Measurements from ENCODE around the gene ST7L.

Gene ST7L

DNA sequence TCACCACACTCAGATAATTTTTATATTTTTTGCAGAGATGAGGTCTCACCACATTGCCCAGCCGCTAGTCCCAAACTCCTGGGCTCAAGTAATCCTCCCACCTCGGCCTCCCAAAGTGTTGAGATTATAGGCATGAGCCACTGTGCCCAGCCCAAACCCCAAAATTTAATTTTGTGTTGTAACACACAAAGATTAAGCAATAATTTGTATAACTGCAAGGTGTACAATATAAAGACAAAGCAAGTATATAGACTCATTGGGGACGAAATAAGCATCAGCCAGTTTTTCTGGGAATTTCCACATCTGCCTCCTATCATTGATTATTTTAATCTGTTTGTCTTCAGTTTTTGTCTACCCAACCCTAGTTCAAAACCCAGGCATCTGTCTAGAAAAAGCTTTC, 42.7 kb downstream of the ST7L start:
- TF ChIP-seq, protein P1, sequence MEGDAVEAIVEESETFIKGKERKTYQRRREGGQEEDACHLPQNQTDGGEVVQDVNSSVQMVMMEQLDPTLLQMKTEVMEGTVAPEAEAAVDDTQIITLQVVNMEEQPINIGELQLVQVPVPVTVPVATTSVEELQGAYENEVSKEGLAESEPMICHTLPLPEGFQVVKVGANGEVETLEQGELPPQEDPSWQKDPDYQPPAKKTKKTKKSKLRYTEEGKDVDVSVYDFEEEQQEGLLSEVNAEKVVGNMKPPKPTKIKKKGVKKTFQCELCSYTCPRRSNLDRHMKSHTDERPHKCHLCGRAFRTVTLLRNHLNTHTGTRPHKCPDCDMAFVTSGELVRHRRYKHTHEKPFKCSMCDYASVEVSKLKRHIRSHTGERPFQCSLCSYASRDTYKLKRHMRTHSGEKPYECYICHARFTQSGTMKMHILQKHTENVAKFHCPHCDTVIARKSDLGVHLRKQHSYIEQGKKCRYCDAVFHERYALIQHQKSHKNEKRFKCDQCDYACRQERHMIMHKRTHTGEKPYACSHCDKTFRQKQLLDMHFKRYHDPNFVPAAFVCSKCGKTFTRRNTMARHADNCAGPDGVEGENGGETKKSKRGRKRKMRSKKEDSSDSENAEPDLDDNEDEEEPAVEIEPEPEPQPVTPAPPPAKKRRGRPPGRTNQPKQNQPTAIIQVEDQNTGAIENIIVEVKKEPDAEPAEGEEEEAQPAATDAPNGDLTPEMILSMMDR (IDR thresholded peaks at IDR 0.05; ENCODE audit: control insufficient read depth, extremely low read depth, insufficient read depth): no peak
- no peak overlapping the region for H3K4me3 ChIP-seq (ENCODE audit: low read depth, low read length)
- DNase-seq (ENCODE audit: low read depth): no peak

DNA sequence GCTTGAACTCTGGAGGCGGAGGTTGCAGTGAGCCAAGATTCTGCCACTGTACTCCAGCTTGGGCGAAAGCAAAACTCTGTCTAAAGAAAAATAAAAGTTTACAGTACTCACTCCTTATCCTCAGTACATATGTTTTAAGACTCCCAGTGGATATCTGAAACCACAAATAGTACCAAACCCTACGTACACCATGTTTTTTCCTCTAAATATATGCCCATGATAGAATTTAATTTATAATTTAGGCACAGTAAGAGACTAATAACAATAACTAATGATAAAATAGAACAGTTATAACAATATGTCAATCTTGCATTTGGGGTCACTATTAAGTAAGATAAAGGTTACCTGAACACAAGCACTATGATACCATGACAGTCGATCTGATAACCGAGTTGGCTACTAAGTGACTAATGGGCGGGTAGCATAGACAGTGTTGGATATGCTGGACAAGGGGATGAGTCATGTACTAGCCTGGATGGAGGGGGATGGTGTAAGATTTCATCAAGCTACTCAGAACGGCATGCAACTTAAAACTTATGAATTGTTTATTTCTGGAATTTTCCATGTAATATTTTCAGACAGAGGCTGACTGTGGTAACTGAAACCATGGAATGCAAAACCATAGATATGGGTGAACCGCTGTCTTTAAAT, 43.7 kb downstream of the ST7L start:
- no peak for DNase-seq (ENCODE audit: low read depth)
- no peak overlapping the region for H3K4me3 ChIP-seq (ENCODE audit: low read depth, low read length)
- TF ChIP-seq, protein P1 (IDR thresholded peaks at IDR 0.05; ENCODE audit: control insufficient read depth, extremely low read depth, insufficient read depth): no peak

DNA sequence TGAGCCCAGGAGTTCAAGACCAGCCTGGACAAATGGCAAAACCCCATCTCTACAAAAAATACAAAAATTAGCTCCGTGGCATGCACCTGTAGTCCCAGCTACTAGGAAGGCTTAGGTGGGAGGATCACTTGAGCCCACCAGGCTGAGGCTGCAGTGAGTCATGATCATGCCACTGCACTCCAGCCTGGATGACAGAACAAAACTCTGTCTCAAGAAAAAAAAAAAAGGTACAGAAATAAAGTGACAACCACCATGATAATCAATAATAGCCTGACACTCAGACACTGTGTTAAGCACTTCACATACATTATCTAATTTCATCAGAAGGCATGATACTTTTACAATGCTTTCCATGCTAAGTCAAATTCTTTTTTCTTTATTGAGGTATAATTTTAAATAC, 53.1 kb downstream of the ST7L start:
- TF ChIP-seq, protein P1 (IDR thresholded peaks at IDR 0.05; ENCODE audit: control insufficient read depth, extremely low read depth, insufficient read depth): no peak
- no peak overlapping the region for H3K4me3 ChIP-seq (ENCODE audit: low read depth, low read length)
- DNase-seq (ENCODE audit: low read depth): no peak

DNA sequence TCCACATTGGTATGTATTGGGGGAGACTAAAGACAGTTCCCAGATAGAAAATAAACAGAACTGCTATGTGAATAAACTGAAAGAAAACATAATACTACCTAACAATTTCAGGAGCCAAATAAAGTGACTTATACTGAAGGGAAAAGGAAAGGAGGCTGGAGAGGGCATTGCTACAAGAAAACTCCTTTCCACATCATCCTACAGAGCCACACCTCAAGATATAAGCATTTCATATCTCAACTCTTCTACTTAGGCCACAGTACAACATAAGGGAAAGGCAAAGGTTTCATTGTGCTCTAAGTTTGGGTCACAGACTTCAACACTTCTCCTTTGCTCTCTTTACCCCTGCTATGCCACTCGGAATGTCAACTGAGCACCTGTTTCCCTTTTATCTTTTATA, 54.9 kb downstream of the ST7L start:
- TF ChIP-seq, protein P1 (IDR thresholded peaks at IDR 0.05; ENCODE audit: control insufficient read depth, extremely low read depth, insufficient read depth): no peak
- DNase-seq (ENCODE audit: low read depth): no peak
- H3K4me3 ChIP-seq (ENCODE audit: low read depth, low read length): no peak overlapping the region

- no peak overlapping the region for H3K4me3 ChIP-seq (ENCODE audit: low read depth, low read length)
- TF ChIP-seq, protein P1 (IDR thresholded peaks at IDR 0.05; ENCODE audit: control insufficient read depth, extremely low read depth, insufficient read depth): no peak
- no peak for DNase-seq (ENCODE audit: low read depth)
Observed at GRCh38 chr1:112563341-112563740, 55.6 kb downstream of the ST7L start.

DNA sequence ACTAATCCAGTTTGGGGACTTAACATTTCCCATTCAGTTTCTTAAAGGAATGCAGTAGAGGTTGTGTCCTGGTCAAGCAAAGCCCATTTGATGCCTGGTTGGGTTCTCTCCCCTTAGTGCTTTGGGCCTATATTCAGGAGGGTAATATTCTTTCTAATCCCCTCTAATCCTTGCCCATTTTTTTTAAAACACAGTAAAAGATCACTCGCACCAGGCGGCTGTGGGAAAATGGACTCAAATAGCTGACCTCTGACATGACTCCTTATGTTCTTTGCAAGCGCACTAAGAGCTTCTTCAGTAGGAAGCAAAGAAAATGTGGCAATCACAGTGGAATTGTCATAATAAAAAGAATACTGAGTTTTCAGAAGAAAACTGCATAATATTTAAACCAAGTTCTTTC, 60.3 kb downstream of the ST7L start:
- TF ChIP-seq, protein P1 (IDR thresholded peaks at IDR 0.05; ENCODE audit: control insufficient read depth, extremely low read depth, insufficient read depth): no peak
- no peak for DNase-seq (ENCODE audit: low read depth)
- H3K4me3 ChIP-seq (ENCODE audit: low read depth, low read length): no peak overlapping the region

DNA sequence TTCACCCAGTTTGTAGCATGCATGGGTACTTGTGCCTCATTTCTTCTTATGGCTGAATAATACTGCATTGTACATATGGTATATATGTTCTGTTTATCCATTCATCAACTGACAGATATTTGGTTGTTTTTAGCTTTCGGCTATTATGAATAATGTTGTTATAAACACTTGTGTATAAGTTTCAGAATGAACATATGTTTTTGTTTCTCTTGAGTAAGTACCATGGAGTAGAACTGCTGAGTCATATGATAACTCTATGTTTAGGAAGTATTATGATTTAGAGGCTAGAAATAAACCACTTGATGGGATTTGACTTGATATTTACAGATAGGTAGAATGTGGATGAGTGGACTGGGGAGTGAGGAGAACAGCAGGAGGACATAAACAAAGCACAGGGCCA, 61.6 kb downstream of the ST7L start:
- DNase-seq (ENCODE audit: low read depth): no peak
- no peak overlapping the region for H3K4me3 ChIP-seq (ENCODE audit: low read depth, low read length)
- TF ChIP-seq, protein P1 (IDR thresholded peaks at IDR 0.05; ENCODE audit: control insufficient read depth, extremely low read depth, insufficient read depth): no peak

All from LNCaP clone FGC (cell line).